Osteocyte (in vitro differentiated cells): ENCODE data around the gene NSD1. TPM values are rescaled to one million over a fixed set of nuclear protein-coding genes. Genes with fewer than 3 reads are reported as not detected.

Experiments
- DNase-seq: peaks from one replicate; pipeline ENCODE4 v3.0.0; 2021; ENCODE audit warnings: mixed read lengths; ENCODE audit not compliant: unreplicated experiment; ENCODE audit errors: extremely low spot score
- H3K27ac Mint-ChIP-seq: one replicate; pipeline ENCODE4 v1.8.0; 2021; ENCODE audit warnings: mild to moderate bottlenecking, mixed read lengths; ENCODE audit not compliant: unreplicated experiment
- H3K27me3 Mint-ChIP-seq: one replicate; pipeline ENCODE4 v1.8.0; 2021; ENCODE audit warnings: mixed read lengths; ENCODE audit not compliant: unreplicated experiment
- H3K36me3 Mint-ChIP-seq: one replicate; pipeline ENCODE4 v1.8.0; 2021; ENCODE audit warnings: mixed read lengths; ENCODE audit not compliant: unreplicated experiment
- H3K4me1 Mint-ChIP-seq: one replicate; pipeline ENCODE4 v1.8.0; 2021; ENCODE audit warnings: mixed read lengths; ENCODE audit not compliant: unreplicated experiment
- H3K4me3 Mint-ChIP-seq: one replicate; pipeline ENCODE4 v1.8.0; 2021; ENCODE audit warnings: mild to moderate bottlenecking, moderate library complexity, mixed read lengths; ENCODE audit not compliant: unreplicated experiment
- H3K9me3 Mint-ChIP-seq: one replicate; pipeline ENCODE4 v1.8.0; 2021; ENCODE audit warnings: mixed read lengths; ENCODE audit not compliant: unreplicated experiment
- total RNA-seq: library from RNA; stranded (reverse); gene quantifications from 2 replicates; pipeline ENCODE4 v1.2.1, GENCODE V29; 2021
- TF ChIP-seq, protein P1 (sequence below): fragments of 200-600 bp; sonication (generic); IDR thresholded peaks from 2 replicates; pipeline ENCODE4 v1.5.0; 2021; ENCODE audit warnings: antibody characterized with exemption, mild to moderate bottlenecking, moderate library complexity

Gene NSD1
- total RNA-seq, 1 donor from 2014 or later, result 74.7 TPM

DNA sequence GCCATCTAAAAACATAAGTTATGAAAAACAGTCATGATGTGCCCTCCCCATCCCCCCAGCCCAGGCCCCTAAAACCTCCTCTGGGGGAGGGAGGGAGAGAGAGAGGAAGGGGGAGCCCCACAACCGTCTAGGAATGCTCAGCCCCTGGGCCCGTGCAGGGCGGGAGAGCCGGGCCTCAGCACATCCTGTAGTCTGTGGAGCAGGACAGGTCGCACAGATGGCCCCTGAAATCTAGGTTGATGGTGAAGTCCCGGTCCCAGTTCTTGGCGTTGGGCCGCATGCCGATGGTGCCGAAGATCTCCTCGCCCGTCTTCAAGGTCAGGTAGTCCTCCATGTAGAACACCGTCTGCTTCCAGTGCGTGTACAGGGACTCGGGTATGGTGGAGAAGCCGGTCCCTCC, 131.8 kb downstream of the NSD1 start:
- Mint-ChIP-seq H3K4me1 (peaks cover 10% of the 10 kb centered on the region), H3K27ac (no peak overlapping the region), H3K36me3 (peaks cover 57% of the 10 kb centered on the region), H3K4me3 (no peak overlapping the region), H3K27me3 (no peaks in the 10 kb centered on the region), H3K9me3 (no peaks in the 10 kb centered on the region)
- TF ChIP-seq, protein P1, sequence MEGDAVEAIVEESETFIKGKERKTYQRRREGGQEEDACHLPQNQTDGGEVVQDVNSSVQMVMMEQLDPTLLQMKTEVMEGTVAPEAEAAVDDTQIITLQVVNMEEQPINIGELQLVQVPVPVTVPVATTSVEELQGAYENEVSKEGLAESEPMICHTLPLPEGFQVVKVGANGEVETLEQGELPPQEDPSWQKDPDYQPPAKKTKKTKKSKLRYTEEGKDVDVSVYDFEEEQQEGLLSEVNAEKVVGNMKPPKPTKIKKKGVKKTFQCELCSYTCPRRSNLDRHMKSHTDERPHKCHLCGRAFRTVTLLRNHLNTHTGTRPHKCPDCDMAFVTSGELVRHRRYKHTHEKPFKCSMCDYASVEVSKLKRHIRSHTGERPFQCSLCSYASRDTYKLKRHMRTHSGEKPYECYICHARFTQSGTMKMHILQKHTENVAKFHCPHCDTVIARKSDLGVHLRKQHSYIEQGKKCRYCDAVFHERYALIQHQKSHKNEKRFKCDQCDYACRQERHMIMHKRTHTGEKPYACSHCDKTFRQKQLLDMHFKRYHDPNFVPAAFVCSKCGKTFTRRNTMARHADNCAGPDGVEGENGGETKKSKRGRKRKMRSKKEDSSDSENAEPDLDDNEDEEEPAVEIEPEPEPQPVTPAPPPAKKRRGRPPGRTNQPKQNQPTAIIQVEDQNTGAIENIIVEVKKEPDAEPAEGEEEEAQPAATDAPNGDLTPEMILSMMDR, result no peak
- DNase-seq, result no peak

DNA sequence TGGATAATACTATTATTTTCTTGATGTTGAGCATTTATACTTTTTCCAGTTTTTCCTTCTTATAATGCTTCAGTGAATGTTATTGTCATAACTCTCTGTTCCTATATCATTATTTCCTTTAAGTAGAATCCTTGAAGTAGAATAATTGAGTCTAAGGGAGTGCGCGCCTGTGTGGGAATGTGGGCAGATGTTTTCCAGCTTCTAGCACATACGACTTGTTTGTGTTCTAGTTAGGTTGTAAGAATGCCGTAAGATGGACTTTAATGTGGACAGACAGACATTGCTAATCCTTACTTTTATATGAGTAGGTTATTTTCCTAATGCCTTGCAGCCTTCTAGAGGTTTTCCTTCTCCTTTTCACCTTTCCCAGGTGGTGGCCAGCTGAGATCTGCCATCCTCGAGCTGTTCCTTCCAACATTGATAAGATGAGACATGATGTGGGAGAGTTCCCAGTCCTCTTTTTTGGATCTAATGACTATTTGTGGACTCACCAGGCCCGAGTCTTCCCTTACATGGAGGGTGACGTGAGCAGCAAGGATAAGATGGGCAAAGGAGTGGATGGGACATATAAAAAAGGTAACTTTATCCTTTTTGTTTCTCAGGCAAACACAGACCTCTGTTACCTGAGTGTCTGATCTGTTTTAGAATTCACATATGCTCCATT, 135.8 kb downstream of the NSD1 start:
- TF ChIP-seq, protein P1, result no peak
- peaks cover 38% of the 10 kb centered on the region for H3K36me3 Mint-ChIP-seq
- H3K27ac Mint-ChIP-seq, result no peak overlapping the region
- H3K4me1 Mint-ChIP-seq, result peaks cover 14% of the 10 kb centered on the region
- no peak overlapping the region for H3K4me3 Mint-ChIP-seq
- DNase-seq, result no peak
- H3K27me3 Mint-ChIP-seq, result no peaks in the 10 kb centered on the region
- H3K9me3 Mint-ChIP-seq, result no peaks in the 10 kb centered on the region

DNA sequence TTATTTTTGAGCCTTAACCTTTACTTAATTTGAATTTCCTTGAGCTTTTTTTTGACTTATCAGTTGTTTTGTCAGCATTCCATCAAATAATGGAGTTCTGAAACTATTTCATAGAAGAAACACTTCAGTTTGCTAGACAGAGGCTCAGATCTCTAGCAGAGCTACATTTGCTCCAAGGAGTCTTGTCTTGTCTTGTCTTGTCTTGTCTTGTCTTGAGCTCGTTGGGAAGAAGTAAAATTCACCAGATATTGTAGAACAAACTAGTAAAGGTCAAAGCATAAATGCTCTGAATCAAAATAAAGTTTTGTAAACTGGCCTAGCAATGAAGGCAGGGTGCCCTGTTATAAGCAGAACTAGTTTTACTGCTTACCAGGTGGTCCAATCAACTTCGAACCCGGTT, 136.4 kb downstream of the NSD1 start:
- TF ChIP-seq, protein P1, result no peak
- Mint-ChIP-seq H3K27me3 (no peaks in the 10 kb centered on the region), H3K9me3 (no peaks in the 10 kb centered on the region), H3K4me3 (no peak overlapping the region), H3K36me3 (peaks cover 36% of the 10 kb centered on the region), H3K4me1 (peaks cover 14% of the 10 kb centered on the region), H3K27ac (no peak overlapping the region)
- DNase-seq, result no peak

DNA sequence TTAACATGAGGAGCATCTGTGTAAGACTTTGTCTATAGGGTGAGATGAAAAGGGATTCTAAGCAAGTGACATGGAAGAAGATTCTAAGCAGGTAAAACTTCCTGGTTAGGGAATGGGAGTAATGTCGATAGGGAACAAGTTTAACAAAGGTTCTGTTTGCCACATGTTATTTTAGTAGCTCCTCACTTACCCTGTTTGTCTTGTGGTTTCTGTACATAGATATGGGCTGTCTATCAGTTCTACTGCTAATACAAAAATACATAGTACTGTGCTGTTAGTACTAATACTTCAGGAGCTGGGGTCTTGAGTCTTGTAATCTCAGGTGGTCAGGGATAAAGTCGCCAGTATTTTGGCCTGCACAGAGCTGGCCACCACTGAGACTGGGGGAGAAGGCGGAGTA, 137.1 kb downstream of the NSD1 start:
- Mint-ChIP-seq H3K9me3 (no peaks in the 10 kb centered on the region), H3K4me3 (no peak overlapping the region), H3K4me1 (peaks cover 14% of the 10 kb centered on the region), H3K27me3 (no peaks in the 10 kb centered on the region), H3K36me3 (peaks cover 38% of the 10 kb centered on the region), H3K27ac (no peak overlapping the region)
- no peak for DNase-seq
- TF ChIP-seq, protein P1, result no peak

DNA sequence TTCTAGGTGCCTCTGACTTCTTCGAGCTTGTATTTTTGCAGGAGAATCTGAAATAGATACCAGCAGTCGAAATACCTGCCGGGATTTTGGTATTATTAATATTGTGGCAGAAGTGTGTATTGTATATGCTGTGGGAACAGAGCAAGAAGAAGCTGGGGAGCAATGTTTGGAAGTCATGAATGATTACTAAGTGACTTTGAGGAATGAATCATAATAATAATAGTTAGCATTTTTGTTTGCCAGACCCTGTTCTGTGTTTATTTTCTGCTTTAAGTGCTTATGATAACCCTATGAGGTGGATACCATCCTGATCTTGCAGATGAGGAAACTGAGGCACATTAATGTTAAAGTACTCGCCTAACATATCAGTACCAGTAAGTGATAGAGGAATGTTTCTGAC, 137.5 kb downstream of the NSD1 start:
- DNase-seq, result no peak
- Mint-ChIP-seq H3K4me1 (peaks cover 14% of the 10 kb centered on the region), H3K27me3 (no peaks in the 10 kb centered on the region), H3K9me3 (no peaks in the 10 kb centered on the region), H3K4me3 (no peak overlapping the region), H3K27ac (no peak overlapping the region), H3K36me3 (peaks cover 38% of the 10 kb centered on the region)
- TF ChIP-seq, protein P1, result no peak
